GM12865 (cell line): Measurements from ENCODE around the gene TCF15.
"Not testable (repeated sequence)": the region's sequence is repeated elsewhere in the genome, so short reads cannot be mapped to it uniquely, and the experiment has no call there.

ENCODE experiments used
- DNase-seq: peaks from one replicate; pipeline ENCODE4 v3.0.0; 2010; ENCODE audit warnings: low read depth
- H3K4me3 ChIP-seq: 2 replicates; pipeline ENCODE4 v1.5.1; 2011; ENCODE audit warnings: mild to moderate bottlenecking, low read depth, low read length, control low read depth
- TF ChIP-seq, protein P1 (sequence below): IDR thresholded peaks from 2 replicates; pipeline ENCODE4 v1.5.1; 2011; ENCODE audit warnings: low read length, control low read depth, low read depth, inconsistent platforms; ENCODE audit not compliant: insufficient read depth; ENCODE audit errors: missing control alignments

TCF15 gene

DNA sequence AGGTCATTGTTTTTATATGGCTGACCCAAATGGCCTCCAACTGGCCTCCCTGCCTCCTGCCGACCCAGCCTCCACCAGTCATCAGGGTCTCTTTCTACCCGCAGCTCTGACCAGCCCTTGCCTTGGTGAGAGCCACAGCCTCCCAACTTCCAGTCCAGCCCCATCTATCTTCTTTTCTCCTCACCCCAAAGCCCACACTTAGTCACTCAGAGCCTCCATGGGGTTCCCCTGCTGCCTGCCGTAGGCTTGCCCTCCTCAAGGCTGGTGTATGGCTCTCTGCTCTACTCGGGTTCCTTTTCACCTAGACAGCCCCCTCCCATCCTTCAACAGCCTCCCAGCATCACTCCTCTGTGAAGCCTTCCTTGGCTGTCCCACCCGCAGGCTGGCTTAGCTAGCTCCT lies 18.2 kb downstream of the TCF15 start:
- no peak overlapping the region for H3K4me3 ChIP-seq
- DNase-seq, result no peak
- TF ChIP-seq, protein P1, sequence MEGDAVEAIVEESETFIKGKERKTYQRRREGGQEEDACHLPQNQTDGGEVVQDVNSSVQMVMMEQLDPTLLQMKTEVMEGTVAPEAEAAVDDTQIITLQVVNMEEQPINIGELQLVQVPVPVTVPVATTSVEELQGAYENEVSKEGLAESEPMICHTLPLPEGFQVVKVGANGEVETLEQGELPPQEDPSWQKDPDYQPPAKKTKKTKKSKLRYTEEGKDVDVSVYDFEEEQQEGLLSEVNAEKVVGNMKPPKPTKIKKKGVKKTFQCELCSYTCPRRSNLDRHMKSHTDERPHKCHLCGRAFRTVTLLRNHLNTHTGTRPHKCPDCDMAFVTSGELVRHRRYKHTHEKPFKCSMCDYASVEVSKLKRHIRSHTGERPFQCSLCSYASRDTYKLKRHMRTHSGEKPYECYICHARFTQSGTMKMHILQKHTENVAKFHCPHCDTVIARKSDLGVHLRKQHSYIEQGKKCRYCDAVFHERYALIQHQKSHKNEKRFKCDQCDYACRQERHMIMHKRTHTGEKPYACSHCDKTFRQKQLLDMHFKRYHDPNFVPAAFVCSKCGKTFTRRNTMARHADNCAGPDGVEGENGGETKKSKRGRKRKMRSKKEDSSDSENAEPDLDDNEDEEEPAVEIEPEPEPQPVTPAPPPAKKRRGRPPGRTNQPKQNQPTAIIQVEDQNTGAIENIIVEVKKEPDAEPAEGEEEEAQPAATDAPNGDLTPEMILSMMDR, result no peak

DNA sequence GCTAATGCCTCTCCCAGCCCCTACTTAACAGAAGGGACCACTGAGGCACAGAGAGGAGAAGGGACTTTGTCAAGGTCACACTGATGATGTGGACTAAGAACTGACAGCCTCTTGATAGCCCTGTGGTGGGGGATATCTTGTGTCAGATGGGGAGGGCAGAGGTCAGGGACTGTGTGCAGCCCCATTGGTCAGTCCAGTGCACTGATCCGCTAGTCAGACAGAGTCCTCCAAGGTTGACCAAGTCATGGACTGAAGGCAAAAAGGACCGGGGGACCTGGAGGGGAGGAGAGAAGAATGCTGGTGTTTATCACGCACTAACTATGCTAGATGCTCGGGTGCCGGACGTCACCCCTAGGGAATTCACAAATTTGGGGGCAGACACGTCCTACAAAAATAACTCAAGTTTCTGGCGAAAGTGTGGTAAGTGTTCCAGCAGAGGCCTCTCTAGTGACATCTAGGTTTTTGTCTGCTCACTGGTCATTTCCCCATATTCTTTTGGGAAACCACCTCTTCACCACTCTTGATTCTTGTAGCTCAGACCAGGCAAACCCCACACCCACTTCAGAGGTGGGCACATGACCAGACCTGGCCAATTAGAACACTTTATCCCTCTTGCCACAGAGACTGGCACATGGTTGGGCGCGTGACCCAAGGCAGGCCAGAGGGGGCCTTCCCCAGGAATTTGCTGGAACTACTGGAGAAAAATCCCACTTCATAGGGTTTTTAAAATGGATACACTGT lies 21.0 kb downstream of the TCF15 start:
- DNase-seq, result peak; percentile 83
- TF ChIP-seq, protein P1, result no peak

DNA sequence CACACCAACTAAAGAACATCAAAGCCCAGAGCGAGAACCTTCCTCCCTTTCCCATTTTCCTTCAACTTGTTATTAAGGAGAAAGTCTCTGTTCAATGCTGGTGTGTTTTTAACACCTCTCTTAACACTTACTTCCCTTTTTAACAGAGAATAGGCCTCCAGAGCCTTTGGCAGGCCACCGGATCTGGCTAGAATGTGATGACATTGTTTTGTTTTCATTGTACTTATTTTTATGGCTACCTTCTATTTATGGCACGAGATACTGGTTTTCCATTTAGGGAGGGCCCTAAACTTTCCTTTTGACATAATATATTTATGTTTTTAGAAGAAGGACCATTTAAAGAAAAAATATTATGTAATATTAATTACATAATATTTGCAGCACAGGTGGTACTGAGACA lies 21.6 kb downstream of the TCF15 start:
- TF ChIP-seq, protein P1, result no peak
- H3K4me3 ChIP-seq, result no peak overlapping the region
- DNase-seq, result no peak

More for the DNA sequence above, 21.0 kb downstream of the TCF15 start:
- no peak overlapping the region for H3K4me3 ChIP-seq

DNA sequence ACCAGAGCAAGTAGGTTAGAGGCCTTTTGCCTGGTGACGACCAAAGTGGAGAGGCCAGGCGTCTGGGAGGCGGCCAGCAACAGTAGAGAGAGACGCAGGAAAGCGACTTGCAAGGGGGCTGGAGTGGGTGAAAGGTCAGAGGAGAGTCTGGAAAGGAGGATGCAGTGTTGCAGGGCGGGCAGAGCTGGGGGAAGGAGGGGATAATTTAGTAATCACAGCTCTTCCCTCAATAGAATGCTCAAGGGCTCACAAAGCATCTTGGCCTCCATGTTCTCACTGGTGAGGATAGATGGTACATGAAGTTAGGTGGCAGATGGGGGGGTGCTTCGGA lies 25.2 kb downstream of the TCF15 start:
- TF ChIP-seq, protein P1, result no peak
- no peak for DNase-seq
- no peak overlapping the region for H3K4me3 ChIP-seq

DNA sequence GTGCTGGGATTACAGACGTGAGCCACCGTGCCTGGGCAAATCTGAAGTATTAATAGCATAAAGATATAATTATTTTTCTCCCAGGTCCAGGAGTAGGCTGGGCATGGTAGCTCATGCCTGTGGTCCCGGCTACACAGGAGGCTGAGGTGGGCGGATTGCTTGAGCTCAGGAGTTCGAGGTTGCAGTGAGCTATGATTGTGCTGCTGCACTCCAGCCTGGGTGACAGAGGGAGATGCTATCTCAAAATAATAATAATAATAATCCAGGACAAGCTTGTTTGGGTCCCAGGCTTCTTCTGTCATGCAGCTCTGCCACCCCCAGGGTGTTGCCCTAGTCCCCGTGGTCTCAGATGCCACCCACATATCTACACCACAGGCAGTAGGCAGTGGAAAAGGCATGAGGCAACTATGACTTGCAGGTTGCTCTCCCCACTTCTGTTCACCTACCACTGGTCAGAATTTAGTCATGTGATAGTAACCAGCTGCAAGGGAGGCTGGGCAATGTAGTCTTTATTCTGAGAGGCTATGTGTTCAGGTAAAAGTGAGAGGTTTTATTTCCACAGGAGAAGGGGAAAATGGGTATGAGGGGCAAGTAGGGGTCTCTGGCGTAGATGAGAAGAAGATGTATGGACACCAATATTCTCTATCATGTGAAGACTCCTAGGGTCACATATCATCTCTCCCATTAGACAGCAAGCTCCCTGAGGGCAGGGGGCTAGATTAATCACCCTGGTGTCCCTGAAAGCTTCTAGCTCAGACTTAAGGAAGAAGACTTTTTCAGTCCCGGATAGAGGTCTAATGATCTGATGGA lies 25.7 kb downstream of the TCF15 start:
- TF ChIP-seq, protein P1, result no peak
- peak; percentile 27 for DNase-seq

DNA sequence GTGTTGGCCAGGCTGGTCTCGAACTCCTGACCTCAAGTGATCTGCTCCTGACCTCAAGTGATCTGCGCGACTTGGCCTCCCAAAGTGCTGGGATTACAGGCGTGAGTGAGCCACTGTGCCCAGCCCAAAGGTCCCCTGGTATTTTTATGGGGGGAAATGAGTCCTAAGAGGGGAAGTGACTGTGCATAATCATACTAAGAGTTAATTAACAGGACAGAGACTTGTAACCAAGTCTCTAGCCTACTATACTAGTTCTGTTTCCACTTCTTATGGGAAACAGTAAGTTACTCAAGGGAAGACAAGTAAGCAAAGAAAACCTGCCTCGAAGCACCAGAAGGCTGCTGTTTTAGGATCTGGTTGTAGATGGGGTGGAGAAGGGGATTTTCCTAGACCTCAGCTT lies 27.9 kb downstream of the TCF15 start:
- TF ChIP-seq, protein P1, result no peak
- no peak for DNase-seq
- no peak overlapping the region for H3K4me3 ChIP-seq

More for the DNA sequence above, 25.7 kb downstream of the TCF15 start:
- no peak overlapping the region for H3K4me3 ChIP-seq

DNA sequence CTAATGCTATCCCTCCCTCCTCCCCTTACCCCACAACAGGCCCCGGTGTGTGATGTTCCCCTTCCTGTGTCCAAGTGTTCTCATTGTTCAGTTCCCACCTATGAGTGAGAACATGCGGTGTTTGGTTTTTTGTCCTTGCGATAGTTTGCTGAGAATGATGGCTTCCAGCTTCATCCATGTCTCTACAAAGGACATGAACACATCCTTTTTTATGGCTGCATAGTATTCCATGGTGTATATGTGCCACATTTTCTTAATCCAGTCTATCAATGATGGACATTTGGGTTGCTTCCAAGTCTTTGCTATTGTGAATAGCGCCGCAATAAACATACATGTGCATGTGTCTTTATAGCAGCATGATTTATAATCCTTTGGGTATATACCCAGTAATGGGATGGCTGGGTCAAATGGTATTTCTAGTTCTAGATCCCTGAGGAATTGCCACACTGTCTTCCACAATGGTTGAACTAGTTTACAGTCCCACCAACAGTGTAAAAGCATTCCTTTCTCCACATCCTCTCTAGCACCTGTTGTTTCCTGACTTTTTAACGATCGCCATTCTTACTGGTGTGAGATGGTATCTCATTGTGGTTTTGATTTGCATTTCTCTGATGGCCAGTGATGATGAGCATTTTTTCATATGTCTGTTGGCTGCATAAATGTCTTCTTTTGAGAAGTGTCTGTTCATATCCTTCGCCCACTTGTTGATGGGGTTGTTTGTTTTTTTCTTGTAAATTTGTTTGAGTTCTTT lies 31.0 kb downstream of the TCF15 start:
- H3K4me3 ChIP-seq, DNase-seq: not testable (repeated sequence)
